CD14-positive monocyte (primary cell): ENCODE results near the gene NELFE. TPM values are rescaled to one million over a fixed set of nuclear protein-coding genes. Genes with fewer than 3 reads are reported as not detected.
"Not testable (repeated sequence)": the region's sequence is repeated elsewhere in the genome, so short reads cannot be mapped to it uniquely, and the experiment has no call there.

ENCODE experiments used
- DNase-seq, 3 donors: peaks; one replicate each; pipeline ENCODE4 v3.0.0-alpha.2; 2011 to 2022
- H2AFZ ChIP-seq: 2 replicates; pipeline ENCODE4 v1.6.0; 2012; ENCODE audit warnings: mild to moderate bottlenecking, low read depth, low read length, inconsistent platforms; ENCODE audit not compliant: insufficient read depth, poor library complexity, severe bottlenecking
- H3K27ac ChIP-seq, 2 donors: 1 replicate in 1 of 2; 2 replicates in 1 of 2; pipeline ENCODE4 v1.5.1; 2012 to 2013; ENCODE audit warnings: low read length in 2 of 2, control low read depth in 1 of 2, inconsistent platforms in 1 of 2, low read depth in 1 of 2, mild to moderate bottlenecking in 1 of 2
- H3K27me3 ChIP-seq, 2 donors: one replicate each; pipeline versions ENCODE4 v1.6.0 to v1.6.1; 2011 to 2013; ENCODE audit warnings: low read length in 2 of 2; ENCODE audit not compliant: control insufficient read depth in 2 of 2, insufficient read depth in 2 of 2
- H3K36me3 ChIP-seq, 2 donors: replicated peaks in 1 of 2; 1 replicate in 1 of 2; 2 replicates in 1 of 2; pipeline versions ENCODE4 v1.5.1 to v1.6.1; 2012 to 2013; ENCODE audit warnings: low read length in 2 of 2, control low read depth in 1 of 2, inconsistent platforms in 1 of 2, mild to moderate bottlenecking in 1 of 2; ENCODE audit not compliant: insufficient read depth in 2 of 2, control insufficient read depth in 1 of 2
- H3K4me1 ChIP-seq, 2 donors: 1 replicate in 1 of 2; 2 replicates in 1 of 2; pipeline versions ENCODE4 v1.5.1 to v1.6.1; 2012 to 2013; ENCODE audit warnings: low read length in 2 of 2, control low read depth in 1 of 2, inconsistent platforms in 1 of 2, mild to moderate bottlenecking in 1 of 2, moderate library complexity in 1 of 2; ENCODE audit not compliant: insufficient read depth in 2 of 2, control insufficient read depth in 1 of 2
- H3K4me2 ChIP-seq: replicated peaks from 2 replicates; pipeline ENCODE3; 2012; ENCODE audit warnings: low read length, moderate library complexity, mild to moderate bottlenecking; ENCODE audit not compliant: poor library complexity, severe bottlenecking; ENCODE audit errors: extremely low read depth
- H3K4me3 ChIP-seq, 3 experiments: fragments of 200-600 bp in 1 of 3; sonication (generic) in 1 of 3; replicated peaks in 1 of 3; 1 replicate in 2 of 3; 2 replicates in 1 of 3; pipeline ENCODE4 v1.5.1; 2011 to 2013; ENCODE audit warnings: low read length in 3 of 3, mild to moderate bottlenecking in 3 of 3, control low read depth in 2 of 3, low read depth in 2 of 3, inconsistent platforms in 1 of 3, moderate library complexity in 1 of 3
- H3K79me2 ChIP-seq: 2 replicates; pipeline ENCODE4 v1.6.0; 2012; ENCODE audit warnings: mild to moderate bottlenecking, control low read depth, inconsistent platforms, low read length, moderate library complexity; ENCODE audit not compliant: insufficient read depth
- H3K9ac ChIP-seq: 2 replicates; pipeline ENCODE4 v1.6.0; 2017; ENCODE audit warnings: low read length, mild to moderate bottlenecking; ENCODE audit not compliant: insufficient read depth, poor library complexity, severe bottlenecking
- H3K9me3 ChIP-seq, 2 donors: replicated peaks in 1 of 2; 1 replicate in 1 of 2; 2 replicates in 1 of 2; pipeline versions ENCODE4 v1.5.1 to v1.6.1; 2012 to 2013; ENCODE audit warnings: low read length in 2 of 2, control low read depth in 1 of 2; ENCODE audit not compliant: control insufficient read depth in 1 of 2, insufficient read depth in 1 of 2
- H4K20me1 ChIP-seq: 2 replicates; pipeline ENCODE4 v1.6.0; 2012; ENCODE audit warnings: mild to moderate bottlenecking, low read length, control low read depth, moderate library complexity; ENCODE audit not compliant: insufficient read depth
- H3K27ac Mint-ChIP-seq, 7 donors: one replicate each; pipeline ENCODE4 v1.8.0; 2020; ENCODE audit warnings: mild to moderate bottlenecking in 7 of 7, mixed read lengths in 7 of 7, moderate library complexity in 6 of 7, inconsistent platforms in 2 of 7
- H3K27me3 Mint-ChIP-seq, 3 donors: one replicate each; pipeline ENCODE4 v1.8.0; 2021 to 2022; ENCODE audit warnings: low read depth in 3 of 3, mild to moderate bottlenecking in 3 of 3, mixed read lengths in 3 of 3, moderate library complexity in 3 of 3, inconsistent platforms in 1 of 3
- H3K36me3 Mint-ChIP-seq, 2 donors: one replicate each; pipeline ENCODE4 v1.8.0; 2020; ENCODE audit warnings: mixed read lengths in 2 of 2, inconsistent platforms in 1 of 2, mild to moderate bottlenecking in 1 of 2
- H3K4me1 Mint-ChIP-seq: one replicate; pipeline ENCODE4 v1.8.0; 2020; ENCODE audit warnings: mild to moderate bottlenecking, mixed read lengths
- H3K4me3 Mint-ChIP-seq, 2 donors: one replicate each; pipeline ENCODE4 v1.8.0; 2020; ENCODE audit warnings: mild to moderate bottlenecking in 2 of 2, mixed read lengths in 2 of 2, moderate library complexity in 1 of 2
- H3K9me3 Mint-ChIP-seq, 7 donors: one replicate each; pipeline ENCODE4 v1.8.0; 2020 to 2022; ENCODE audit warnings: mixed read lengths in 7 of 7, mild to moderate bottlenecking in 6 of 7, moderate library complexity in 6 of 7, inconsistent platforms in 2 of 7
- WGBS: methylation state at CpG from one replicate; pipeline ENCODE4 v1.1.5; 2013; ENCODE audit warnings: missing lambda C conversion rate; ENCODE audit not compliant: insufficient coverage; 5-methylcytosine and 5-hydroxymethylcytosine counted together
- intact Hi-C, 2 donors: fragments of 100-400 bp; cut with micrococcal nuclease; formaldehyde crosslinking; loops; one replicate each; pipeline versions ENCODE4 v1.15.0 to v1.15.1; 2023
- polyA plus RNA-seq, 3 donors: library from polyadenylated mRNA; depleted of rRNA in 1 of 3; unstranded in 2 of 3; stranded (reverse) in 1 of 3; fragments of 300-500 nt in 2 of 3; fragments of >200 nt in 1 of 3; fragmentation: Illumina TruSeq in 2 of 3; gene quantifications; 1 replicate in 2 of 3; 2 replicates in 1 of 3; pipeline ENCODE4 v1.2.3, GENCODE V29; 2012 to 2021

NELFE gene
- polyA plus RNA-seq, 3 donors = 48.8 to 74.4 (median 61.4) TPM

DNA sequence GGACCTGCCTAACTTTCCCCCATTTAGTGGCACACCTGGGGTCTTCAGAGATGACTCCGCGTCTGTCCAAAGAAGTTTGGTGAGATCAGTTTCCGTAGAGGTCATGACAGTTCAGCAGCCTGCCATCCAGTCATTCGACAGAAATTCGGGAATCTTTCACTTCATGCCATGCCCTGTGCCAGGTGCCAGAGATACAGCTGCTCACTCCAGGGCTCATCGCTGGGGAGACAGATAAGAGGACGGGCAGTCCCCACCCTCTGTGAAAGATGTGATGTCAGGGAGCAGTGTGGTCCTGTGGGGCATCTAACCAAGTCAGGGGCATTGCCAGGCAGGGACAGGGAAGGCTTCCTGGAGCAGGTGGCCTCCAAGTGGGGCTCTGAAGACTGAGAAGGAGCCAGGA, 44.5 kb upstream of the NELFE start:
- H3K79me2 ChIP-seq, H3K9me3 ChIP-seq, H3K36me3 Mint-ChIP-seq, H3K27ac ChIP-seq, H3K4me1 ChIP-seq, H3K4me3 ChIP-seq, H3K27me3 Mint-ChIP-seq, H3K27ac Mint-ChIP-seq, H3K4me1 Mint-ChIP-seq, H3K9me3 Mint-ChIP-seq, H3K36me3 ChIP-seq, H3K9ac ChIP-seq, H3K4me3 Mint-ChIP-seq, H4K20me1 ChIP-seq, intact Hi-C loops, DNase-seq, H2AFZ ChIP-seq, H3K27me3 ChIP-seq, H3K4me2 ChIP-seq: not testable (repeated sequence)
- WGBS = no CpG with 5 or more reads among the region's 7 CpGs

- H3K4me2 ChIP-seq, H3K27ac ChIP-seq, H3K36me3 Mint-ChIP-seq, H3K4me1 Mint-ChIP-seq, H3K27ac Mint-ChIP-seq, H3K9me3 ChIP-seq, H3K4me3 Mint-ChIP-seq, H3K9ac ChIP-seq, H3K9me3 Mint-ChIP-seq, H3K4me3 ChIP-seq, H3K79me2 ChIP-seq, H3K27me3 ChIP-seq, H2AFZ ChIP-seq, H3K4me1 ChIP-seq, intact Hi-C loops, H3K27me3 Mint-ChIP-seq, H4K20me1 ChIP-seq, DNase-seq, H3K36me3 ChIP-seq: not testable (repeated sequence)
- WGBS = no CpG with 5 or more reads among the region's 15 CpGs
Observed at GRCh38 chr6:32002546-32003268, 43.9 kb upstream of the NELFE start.

DNA sequence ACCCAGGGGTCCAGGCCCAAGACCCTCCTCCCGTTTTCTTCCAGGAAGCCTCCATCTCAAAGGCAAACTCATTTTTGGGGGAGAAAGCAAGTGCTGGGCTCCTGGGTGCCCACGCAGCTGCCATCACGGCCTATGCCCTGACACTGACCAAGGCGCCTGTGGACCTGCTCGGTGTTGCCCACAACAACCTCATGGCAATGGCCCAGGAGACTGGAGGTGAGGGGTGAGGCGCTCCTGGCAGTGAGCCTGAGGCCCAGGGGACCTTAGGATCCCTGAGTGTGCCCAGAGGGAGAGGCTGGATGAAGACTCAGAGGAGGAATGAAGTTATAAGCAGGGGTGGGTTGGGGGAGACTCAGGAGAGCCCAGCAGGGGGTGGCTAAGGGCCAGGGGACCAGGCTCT, 37.6 kb upstream of the NELFE start:
- H3K4me1 Mint-ChIP-seq, H3K27me3 ChIP-seq, H3K36me3 ChIP-seq, H3K79me2 ChIP-seq, H3K4me1 ChIP-seq, H2AFZ ChIP-seq, H3K9me3 Mint-ChIP-seq, DNase-seq, H3K36me3 Mint-ChIP-seq, H4K20me1 ChIP-seq, H3K27ac Mint-ChIP-seq, H3K27ac ChIP-seq, H3K4me3 ChIP-seq, H3K4me2 ChIP-seq, H3K9me3 ChIP-seq, H3K27me3 Mint-ChIP-seq, intact Hi-C loops, H3K9ac ChIP-seq, H3K4me3 Mint-ChIP-seq: not testable (repeated sequence)
- 100% methylated on average over 3 of the region's 6 CpGs for WGBS

- H3K4me1 ChIP-seq, H3K4me2 ChIP-seq, H3K4me1 Mint-ChIP-seq, DNase-seq, H3K27me3 Mint-ChIP-seq, H3K9ac ChIP-seq, H3K27me3 ChIP-seq, H3K36me3 Mint-ChIP-seq, intact Hi-C loops, H3K27ac ChIP-seq, H3K4me3 Mint-ChIP-seq, H3K27ac Mint-ChIP-seq, H3K4me3 ChIP-seq, H3K36me3 ChIP-seq, H3K9me3 ChIP-seq, H3K9me3 Mint-ChIP-seq, H3K79me2 ChIP-seq, H4K20me1 ChIP-seq, H2AFZ ChIP-seq: not testable (repeated sequence)
- no CpG with 5 or more reads among the region's 14 CpGs for WGBS
Observed at GRCh38 chr6:31994421-31994820, 35.6 kb upstream of the NELFE start.
